ENCODE measurements around the gene C2CD5.

GRCh38 chr12:22588817-22589216 lies 44.5 kb upstream of the C2CD5 start:
- TF ChIP-seq CTCF (IDR thresholded peaks at IDR 0.05 in 2 of 3, conservative IDR thresholded peaks at IDR 0.05 in 1 of 3; ENCODE audit: borderline replicate concordance in 1 of 3, insufficient read depth in 1 of 3, low read depth in 2 of 3, low read length in 2 of 3): no peak
- no peak for TF ChIP-seq ELF1 (IDR thresholded peaks at IDR 0.05; ENCODE audit: borderline replicate concordance, low read depth)
- TF ChIP-seq ZNF274 (IDR thresholded peaks at IDR 0.05; ENCODE audit: low read depth, low read length): no peak
- no peak for TF ChIP-seq EZH2phosphoT487 (IDR thresholded peaks at IDR 0.05; ENCODE audit: borderline replicate concordance)
- TF ChIP-seq FOSL1 (IDR thresholded peaks at IDR 0.05; ENCODE audit: low read depth): no peak
- no peak for TF ChIP-seq POLR2A (IDR thresholded peaks at IDR 0.05; ENCODE audit: borderline replicate concordance, extremely low read depth, insufficient read depth, insufficient read length)
